Peyer's patch (tissue), 4 donors: ENCODE data around the gene LRRTM3. TPM values are rescaled to one million over a fixed set of nuclear protein-coding genes. Genes with fewer than 3 reads are reported as not detected.

Source experiments
- DNase-seq, 3 donors: peaks; one replicate each; pipeline ENCODE4 v3.0.0-alpha.2; 2017 to 2019
- H3K27ac ChIP-seq, 4 donors: fragments of 200-600 bp; sonication (generic); one replicate each; pipeline ENCODE4 v1.5.1; 2016 to 2019
- H3K27me3 ChIP-seq, 2 donors: fragments of 200-600 bp; sonication (generic); one replicate each; pipeline ENCODE4 v1.5.1; 2019
- H3K36me3 ChIP-seq, 3 donors: fragments of 200-600 bp; sonication (generic); one replicate each; pipeline ENCODE4 v1.5.1; 2016 to 2019
- H3K4me1 ChIP-seq, 4 donors: fragments of 200-600 bp; sonication (generic); one replicate each; pipeline ENCODE4 v1.5.1; 2016 to 2019
- H3K4me3 ChIP-seq, 4 donors: fragments of 200-600 bp; sonication (generic); 1 replicate in 3 of 4; 2 replicates in 1 of 4; pipeline ENCODE4 v1.5.1; 2016 to 2019; ENCODE audit warnings: mild to moderate bottlenecking in 1 of 4
- H3K9me3 ChIP-seq, 4 donors: fragments of 200-600 bp; sonication (generic); one replicate each; pipeline ENCODE4 v1.5.1; 2016 to 2019; ENCODE audit warnings: mild to moderate bottlenecking in 1 of 4
- POLR2A ChIP-seq, 2 donors: fragments of 450-650 bp; IDR thresholded peaks; one replicate each; pipeline ENCODE4 v1.5.1; 2017; ENCODE audit warnings: antibody characterized with exemption in 2 of 2, mild to moderate bottlenecking in 2 of 2, moderate library complexity in 2 of 2
- total RNA-seq, 4 donors: library from RNA; depleted of rRNA; stranded (reverse); fragments of >200 nt; gene quantifications; one replicate each; pipeline ENCODE4 v1.1.0, GENCODE V29; 2016
- TF ChIP-seq, protein P1 (sequence below), 6 experiments: fragments of 450-650 bp in 4 of 6; fragments of 200-600 bp in 2 of 6; sonication (generic) in 1 of 6; IDR thresholded peaks; one replicate each; pipeline ENCODE4 v1.5.1; 2017 to 2019; ENCODE audit warnings: antibody characterized with exemption in 6 of 6, mild to moderate bottlenecking in 3 of 6, moderate library complexity in 1 of 6

LRRTM3 gene
- total RNA-seq, 4 donors from 2014 or later: not detected

DNA sequence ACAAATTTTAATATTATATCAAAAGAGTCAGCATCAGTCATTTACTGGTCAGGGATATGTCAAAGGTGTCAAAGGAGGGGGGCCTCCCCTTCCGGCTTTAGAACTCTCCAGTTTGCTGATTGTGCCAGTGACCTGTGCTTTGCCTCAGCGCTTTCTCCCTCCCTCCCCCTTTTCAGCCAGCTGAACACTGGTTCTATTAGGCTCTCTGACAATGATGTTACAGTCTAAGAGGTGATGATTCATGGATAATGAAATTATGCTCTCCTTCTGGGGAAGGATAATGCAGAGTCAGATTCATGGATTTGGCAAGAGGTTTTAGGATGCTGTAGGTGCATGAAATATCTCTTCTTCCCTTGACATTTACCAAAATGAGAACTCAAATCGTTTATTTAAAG, 6.1 kb downstream of the LRRTM3 start:
- Histone ChIP-seq H3K4me3 (no peak overlapping the region), H3K9me3 (no peaks in the 10 kb centered on the region), H3K4me1 (no peaks in the 10 kb centered on the region), H3K27ac (no peak overlapping the region), H3K27me3 (no peaks in the 10 kb centered on the region), H3K36me3 (no peaks in the 10 kb centered on the region)
- TF ChIP-seq POLR2A (IDR thresholded peaks at IDR 0.05): no peak
- TF ChIP-seq, protein P1, sequence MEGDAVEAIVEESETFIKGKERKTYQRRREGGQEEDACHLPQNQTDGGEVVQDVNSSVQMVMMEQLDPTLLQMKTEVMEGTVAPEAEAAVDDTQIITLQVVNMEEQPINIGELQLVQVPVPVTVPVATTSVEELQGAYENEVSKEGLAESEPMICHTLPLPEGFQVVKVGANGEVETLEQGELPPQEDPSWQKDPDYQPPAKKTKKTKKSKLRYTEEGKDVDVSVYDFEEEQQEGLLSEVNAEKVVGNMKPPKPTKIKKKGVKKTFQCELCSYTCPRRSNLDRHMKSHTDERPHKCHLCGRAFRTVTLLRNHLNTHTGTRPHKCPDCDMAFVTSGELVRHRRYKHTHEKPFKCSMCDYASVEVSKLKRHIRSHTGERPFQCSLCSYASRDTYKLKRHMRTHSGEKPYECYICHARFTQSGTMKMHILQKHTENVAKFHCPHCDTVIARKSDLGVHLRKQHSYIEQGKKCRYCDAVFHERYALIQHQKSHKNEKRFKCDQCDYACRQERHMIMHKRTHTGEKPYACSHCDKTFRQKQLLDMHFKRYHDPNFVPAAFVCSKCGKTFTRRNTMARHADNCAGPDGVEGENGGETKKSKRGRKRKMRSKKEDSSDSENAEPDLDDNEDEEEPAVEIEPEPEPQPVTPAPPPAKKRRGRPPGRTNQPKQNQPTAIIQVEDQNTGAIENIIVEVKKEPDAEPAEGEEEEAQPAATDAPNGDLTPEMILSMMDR (IDR thresholded peaks at IDR 0.05): no peak
- DNase-seq: no peak

DNA sequence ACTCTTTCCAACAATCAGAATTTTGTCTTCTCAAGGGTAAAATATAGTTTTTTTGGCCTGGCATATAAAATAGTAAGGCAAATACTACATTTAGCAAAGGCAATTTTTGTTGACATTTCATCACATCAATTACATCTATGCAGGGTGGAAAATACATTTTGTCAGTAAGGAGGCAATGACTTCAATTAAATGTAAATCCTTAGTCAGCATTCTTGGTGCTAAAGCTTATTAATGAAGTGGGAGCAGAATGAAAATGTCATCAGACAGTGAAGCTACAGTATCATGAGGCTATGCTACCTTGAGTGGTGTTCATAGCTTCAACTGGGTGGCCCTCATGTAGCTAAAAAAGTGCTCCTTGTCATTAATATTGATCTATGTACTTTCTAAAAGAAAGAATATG, 8.9 kb downstream of the LRRTM3 start:
- H3K4me1 ChIP-seq: no peaks in the 10 kb centered on the region
- H3K27me3 ChIP-seq: no peaks in the 10 kb centered on the region
- no peak for TF ChIP-seq POLR2A (IDR thresholded peaks at IDR 0.05)
- TF ChIP-seq, protein P1 (IDR thresholded peaks at IDR 0.05): no peak
- no peak for DNase-seq
- no peak overlapping the region for H3K27ac ChIP-seq
- H3K36me3 ChIP-seq: no peaks in the 10 kb centered on the region
- no peaks in the 10 kb centered on the region for H3K9me3 ChIP-seq
- no peak overlapping the region for H3K4me3 ChIP-seq

DNA sequence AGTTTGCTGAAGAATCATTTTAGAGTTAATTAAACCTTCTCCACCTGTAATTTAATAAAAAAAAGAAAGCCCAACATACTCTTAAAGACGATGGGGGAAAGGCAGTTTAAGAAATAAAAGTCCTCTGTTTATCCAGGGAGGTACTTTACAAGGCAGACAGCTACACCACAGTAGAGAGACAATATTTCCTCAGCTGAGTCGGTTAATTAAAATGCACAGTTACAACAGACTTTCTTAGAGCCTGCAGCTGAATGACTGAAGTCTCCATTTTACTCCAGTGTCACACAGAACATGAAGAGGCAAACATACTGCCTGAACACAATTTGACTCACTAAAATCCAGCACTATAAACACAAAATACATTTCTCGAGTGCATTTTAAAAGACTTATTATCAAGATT, 15.1 kb downstream of the LRRTM3 start:
- no peak overlapping the region for H3K27ac ChIP-seq
- H3K27me3 ChIP-seq: no peaks in the 10 kb centered on the region
- no peak for TF ChIP-seq POLR2A (IDR thresholded peaks at IDR 0.05)
- TF ChIP-seq, protein P1 (IDR thresholded peaks at IDR 0.05): no peak
- no peak overlapping the region for H3K4me3 ChIP-seq
- no peaks in the 10 kb centered on the region for H3K4me1 ChIP-seq
- H3K36me3 ChIP-seq: no peaks in the 10 kb centered on the region
- H3K9me3 ChIP-seq: no peaks in the 10 kb centered on the region
- DNase-seq: no peak

DNA sequence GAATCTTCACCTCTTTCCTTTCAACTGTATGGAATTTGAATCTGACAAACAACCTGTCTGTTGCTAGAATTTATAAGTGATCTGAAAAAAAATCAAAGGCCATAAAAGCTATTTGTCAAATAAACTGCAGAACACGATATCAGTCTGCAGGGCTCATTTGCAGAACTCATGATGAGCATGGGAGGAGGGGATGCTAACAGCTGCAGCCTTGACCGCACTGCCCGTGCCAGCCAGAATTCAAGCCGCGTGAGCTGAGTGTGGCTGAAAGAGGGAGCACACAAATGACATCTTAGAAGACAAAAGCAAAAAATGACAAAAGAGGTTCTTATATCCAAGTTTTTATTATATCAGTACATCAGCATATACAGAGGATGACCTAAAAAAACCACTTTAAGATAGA, 15.7 kb downstream of the LRRTM3 start:
- no peak overlapping the region for H3K4me3 ChIP-seq
- H3K9me3 ChIP-seq: no peaks in the 10 kb centered on the region
- no peak overlapping the region for H3K27ac ChIP-seq
- H3K4me1 ChIP-seq: no peaks in the 10 kb centered on the region
- DNase-seq: no peak
- TF ChIP-seq POLR2A (IDR thresholded peaks at IDR 0.05): no peak
- TF ChIP-seq, protein P1 (IDR thresholded peaks at IDR 0.05): no peak
- H3K36me3 ChIP-seq: no peaks in the 10 kb centered on the region
- no peaks in the 10 kb centered on the region for H3K27me3 ChIP-seq

DNA sequence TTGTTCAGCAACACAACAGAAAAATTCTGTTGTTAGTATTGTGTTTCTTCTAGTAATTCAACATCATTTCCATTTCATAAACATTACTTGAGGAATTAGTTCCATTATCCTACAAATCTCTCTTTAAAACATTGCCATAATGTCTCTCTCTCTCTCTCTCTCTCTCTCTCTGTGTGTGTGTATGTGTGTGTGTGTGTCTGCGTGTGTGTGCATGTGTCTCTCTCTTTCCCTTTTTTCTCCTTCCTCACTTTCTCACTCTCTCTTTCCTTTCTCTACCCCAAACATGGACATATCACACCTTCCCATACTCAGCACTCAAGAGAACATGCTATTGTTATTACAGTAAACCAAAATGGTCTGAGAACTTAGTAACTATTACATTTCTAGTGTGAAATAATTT, 16.6 kb downstream of the LRRTM3 start:
- no peak overlapping the region for H3K4me3 ChIP-seq
- no peak overlapping the region for H3K27ac ChIP-seq
- no peak for DNase-seq
- TF ChIP-seq POLR2A (IDR thresholded peaks at IDR 0.05): no peak
- TF ChIP-seq, protein P1 (IDR thresholded peaks at IDR 0.05): no peak
- H3K4me1 ChIP-seq: no peaks in the 10 kb centered on the region
- no peaks in the 10 kb centered on the region for H3K36me3 ChIP-seq
- no peaks in the 10 kb centered on the region for H3K27me3 ChIP-seq
- H3K9me3 ChIP-seq: no peaks in the 10 kb centered on the region

DNA sequence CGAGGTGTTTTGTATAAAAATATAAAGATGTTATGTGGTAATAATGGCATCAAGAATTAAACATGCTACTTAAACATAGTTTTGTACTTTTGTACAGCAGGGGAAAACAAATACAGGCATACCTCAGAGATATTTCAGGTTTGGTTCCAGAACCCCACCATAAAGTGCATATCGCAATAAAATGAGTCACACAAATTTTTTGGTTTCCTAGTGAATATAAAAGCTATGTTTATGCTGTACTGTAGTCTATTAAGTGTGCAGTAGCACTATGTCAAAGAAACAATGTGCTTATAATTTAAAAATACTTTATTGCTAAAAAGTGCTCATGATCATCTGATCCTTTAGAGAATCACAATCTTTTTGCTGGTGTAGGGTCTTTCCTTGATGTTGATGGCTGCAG, 17.8 kb downstream of the LRRTM3 start:
- no peak for DNase-seq
- no peak overlapping the region for H3K27ac ChIP-seq
- no peaks in the 10 kb centered on the region for H3K36me3 ChIP-seq
- no peak overlapping the region for H3K4me3 ChIP-seq
- H3K4me1 ChIP-seq: no peaks in the 10 kb centered on the region
- no peaks in the 10 kb centered on the region for H3K9me3 ChIP-seq
- no peaks in the 10 kb centered on the region for H3K27me3 ChIP-seq
- TF ChIP-seq, protein P1 (IDR thresholded peaks at IDR 0.05): no peak
- TF ChIP-seq POLR2A (IDR thresholded peaks at IDR 0.05): no peak
